HG03095 (cell line): Measurements from ENCODE around the gene ZDHHC14.

Experiments used
- ATAC-seq: cut with Tn5 transposase; IDR thresholded peaks from one replicate; pipeline ENCODE4 v1.9.1; 2021; ENCODE audit warnings: moderate library complexity; ENCODE audit not compliant: unreplicated experiment

Gene ZDHHC14

GRCh38 chr6:157726892-157727628 lies 346.1 kb downstream of the ZDHHC14 start:
- no peak for ATAC-seq
